Neural cell (in vitro differentiated cells): ENCODE results near the gene N4BP2. TPM values are rescaled to one million over a fixed set of nuclear protein-coding genes. Genes with fewer than 3 reads are reported as not detected.

Experiments
- H2AFZ ChIP-seq: fragments of 200-600, 300-800 bp; sonication (generic), shearing (Covaris generic); 2 replicates; pipeline ENCODE4 v1.6.0; 2014; ENCODE audit warnings: low read depth, mild to moderate bottlenecking, antibody characterized with exemption, low read length, moderate library complexity
- H3F3A ChIP-seq: fragments of 200-600 bp; shearing (Covaris generic); 2 replicates; pipeline ENCODE4 v1.6.1; 2016; ENCODE audit warnings: mild to moderate bottlenecking, moderate library complexity, mixed read lengths, antibody characterized with exemption, low read length; ENCODE audit not compliant: insufficient read depth, poor library complexity, severe bottlenecking
- H3K27ac ChIP-seq: fragments of 200-600, 300-800 bp; sonication (generic), shearing (Covaris generic); 2 replicates; pipeline ENCODE4 v1.5.1; 2014; ENCODE audit warnings: mild to moderate bottlenecking, low read length, moderate library complexity
- H3K27me3 ChIP-seq: fragments of 300-800, 200-600 bp; sonication (generic), shearing (Covaris generic); 2 replicates; pipeline ENCODE4 v1.6.0; 2014; ENCODE audit warnings: mild to moderate bottlenecking, low read depth, low read length, moderate library complexity; ENCODE audit not compliant: insufficient read depth
- H3K36me3 ChIP-seq: fragments of 300-800, 200-600 bp; sonication (generic), shearing (Covaris generic); 2 replicates; pipeline ENCODE4 v1.5.1; 2014; ENCODE audit warnings: mild to moderate bottlenecking, antibody characterized with exemption, low read length, moderate library complexity; ENCODE audit not compliant: insufficient read depth
- H3K4me2 ChIP-seq: fragments of 300-800, 200-600 bp; sonication (generic), shearing (Covaris generic); 2 replicates; pipeline ENCODE4 v1.6.0; 2014; ENCODE audit warnings: mild to moderate bottlenecking, low read length
- H3K4me3 ChIP-seq: fragments of 300-800, 200-600 bp; sonication (generic), shearing (Covaris generic); 2 replicates; pipeline ENCODE4 v1.5.1; 2014; ENCODE audit warnings: mild to moderate bottlenecking, low read length, moderate library complexity
- H3K79me2 ChIP-seq: fragments of 200-600 bp; shearing (Covaris generic); replicated peaks from 2 replicates; pipeline ENCODE4 v1.6.0; 2014; ENCODE audit warnings: mild to moderate bottlenecking, low read length, moderate library complexity; ENCODE audit not compliant: insufficient read depth
- H3K9ac ChIP-seq: fragments of 300-800, 200-600 bp; sonication (generic), shearing (Covaris generic); 2 replicates; pipeline ENCODE4 v1.6.1; 2016; ENCODE audit warnings: mild to moderate bottlenecking, low read length, mixed read lengths
- H3K9me2 ChIP-seq: fragments of 200-600 bp; shearing (Covaris generic); 2 replicates; pipeline ENCODE4 v1.6.1; 2016; ENCODE audit warnings: mild to moderate bottlenecking, low read length, mixed read lengths; ENCODE audit not compliant: insufficient read depth
- H3K9me3 ChIP-seq: fragments of 200-600, 300-800 bp; sonication (generic), shearing (Covaris generic); 2 replicates; pipeline ENCODE4 v1.6.1; 2016; ENCODE audit warnings: mild to moderate bottlenecking, mixed run types, low read length, moderate library complexity, mixed read lengths
- H4K20me1 ChIP-seq: fragments of 200-600 bp; shearing (Covaris generic); 2 replicates; pipeline ENCODE4 v1.6.1; 2016; ENCODE audit warnings: mild to moderate bottlenecking, mixed run types; ENCODE audit not compliant: insufficient read depth
- EP300 ChIP-seq: fragments of 450-650 bp; conservative IDR thresholded peaks from 2 replicates; pipeline ENCODE4 v1.6.1; 2014; ENCODE audit warnings: antibody characterized with exemption, mild to moderate bottlenecking, moderate library complexity; ENCODE audit not compliant: poor library complexity, severe bottlenecking
- EZH2 ChIP-seq: fragments of 200-600, 300-800 bp; shearing (Covaris generic), sonication (generic); IDR thresholded peaks from 2 replicates; pipeline ENCODE4 v1.6.1; 2014; ENCODE audit warnings: antibody characterized with exemption, low read length, borderline replicate concordance, mild to moderate bottlenecking; ENCODE audit not compliant: insufficient read depth, poor library complexity, severe bottlenecking
- MXI1 ChIP-seq: fragments of 450-650 bp; conservative IDR thresholded peaks from 2 replicates; pipeline ENCODE4 v1.6.1; 2014; ENCODE audit warnings: antibody characterized with exemption, mild to moderate bottlenecking; ENCODE audit not compliant: poor library complexity, severe bottlenecking
- POLR2AphosphoS5 ChIP-seq: IDR thresholded peaks from 2 replicates; pipeline ENCODE4 v1.6.1; 2012
- RAD21 ChIP-seq: fragments of 450-650 bp; conservative IDR thresholded peaks from 2 replicates; pipeline ENCODE4 v1.6.1; 2014; ENCODE audit warnings: antibody characterized with exemption, mild to moderate bottlenecking, moderate library complexity
- REST ChIP-seq: IDR thresholded peaks from 2 replicates; pipeline ENCODE4 v1.6.1; 2012; ENCODE audit warnings: borderline replicate concordance
- SMC3 ChIP-seq: fragments of 450-650 bp; conservative IDR thresholded peaks from 2 replicates; pipeline ENCODE4 v1.6.1; 2014; ENCODE audit warnings: antibody characterized with exemption, mild to moderate bottlenecking, moderate library complexity; ENCODE audit not compliant: poor library complexity
- TAF1 ChIP-seq: IDR thresholded peaks from 2 replicates; pipeline ENCODE4 v1.6.1; 2012; ENCODE audit warnings: low read depth
- polyA plus RNA-seq: library from polyadenylated mRNA; depleted of rRNA; stranded (reverse); fragments of >200 nt; gene quantifications from 2 replicates; pipeline ENCODE4 v1.2.3, GENCODE V29; 2014
- TF ChIP-seq, protein P1 (sequence below): fragments of 450-650 bp; IDR thresholded peaks from 2 replicates; pipeline ENCODE4 v1.5.1; 2014; ENCODE audit warnings: antibody characterized with exemption, mild to moderate bottlenecking, moderate library complexity; ENCODE audit not compliant: poor library complexity, severe bottlenecking

The N4BP2 gene
- polyA plus RNA-seq, 1 donor from 2014 or later, result 28.1 TPM

GRCh38 chr4:40183615-40184411, 127.2 kb downstream of the N4BP2 start:
- Histone ChIP-seq H3K27ac (no peak overlapping the region), H3K27me3 (no peaks in the 10 kb centered on the region), H3K79me2 (no peaks in the 10 kb centered on the region), H3K9me2 (no peaks in the 10 kb centered on the region), H3K9me3 (no peaks in the 10 kb centered on the region), H3K4me3 (no peak overlapping the region), H2AFZ (no peak overlapping the region), H3K4me2 (no peak overlapping the region), H3F3A (no peaks in the 10 kb centered on the region), H3K36me3 (no peaks in the 10 kb centered on the region), H3K9ac (no peak overlapping the region), H4K20me1 (no peaks in the 10 kb centered on the region)
- no peak for TF ChIP-seq EZH2
- TF ChIP-seq, protein P1, sequence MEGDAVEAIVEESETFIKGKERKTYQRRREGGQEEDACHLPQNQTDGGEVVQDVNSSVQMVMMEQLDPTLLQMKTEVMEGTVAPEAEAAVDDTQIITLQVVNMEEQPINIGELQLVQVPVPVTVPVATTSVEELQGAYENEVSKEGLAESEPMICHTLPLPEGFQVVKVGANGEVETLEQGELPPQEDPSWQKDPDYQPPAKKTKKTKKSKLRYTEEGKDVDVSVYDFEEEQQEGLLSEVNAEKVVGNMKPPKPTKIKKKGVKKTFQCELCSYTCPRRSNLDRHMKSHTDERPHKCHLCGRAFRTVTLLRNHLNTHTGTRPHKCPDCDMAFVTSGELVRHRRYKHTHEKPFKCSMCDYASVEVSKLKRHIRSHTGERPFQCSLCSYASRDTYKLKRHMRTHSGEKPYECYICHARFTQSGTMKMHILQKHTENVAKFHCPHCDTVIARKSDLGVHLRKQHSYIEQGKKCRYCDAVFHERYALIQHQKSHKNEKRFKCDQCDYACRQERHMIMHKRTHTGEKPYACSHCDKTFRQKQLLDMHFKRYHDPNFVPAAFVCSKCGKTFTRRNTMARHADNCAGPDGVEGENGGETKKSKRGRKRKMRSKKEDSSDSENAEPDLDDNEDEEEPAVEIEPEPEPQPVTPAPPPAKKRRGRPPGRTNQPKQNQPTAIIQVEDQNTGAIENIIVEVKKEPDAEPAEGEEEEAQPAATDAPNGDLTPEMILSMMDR, result no peak
- TF ChIP-seq SMC3, result no peak
- no peak for TF ChIP-seq RAD21
- no peak for TF ChIP-seq TAF1
- TF ChIP-seq MXI1, result no peak
- TF ChIP-seq EP300, result no peak
- TF ChIP-seq POLR2AphosphoS5, result no peak
- TF ChIP-seq REST, result no peak

DNA sequence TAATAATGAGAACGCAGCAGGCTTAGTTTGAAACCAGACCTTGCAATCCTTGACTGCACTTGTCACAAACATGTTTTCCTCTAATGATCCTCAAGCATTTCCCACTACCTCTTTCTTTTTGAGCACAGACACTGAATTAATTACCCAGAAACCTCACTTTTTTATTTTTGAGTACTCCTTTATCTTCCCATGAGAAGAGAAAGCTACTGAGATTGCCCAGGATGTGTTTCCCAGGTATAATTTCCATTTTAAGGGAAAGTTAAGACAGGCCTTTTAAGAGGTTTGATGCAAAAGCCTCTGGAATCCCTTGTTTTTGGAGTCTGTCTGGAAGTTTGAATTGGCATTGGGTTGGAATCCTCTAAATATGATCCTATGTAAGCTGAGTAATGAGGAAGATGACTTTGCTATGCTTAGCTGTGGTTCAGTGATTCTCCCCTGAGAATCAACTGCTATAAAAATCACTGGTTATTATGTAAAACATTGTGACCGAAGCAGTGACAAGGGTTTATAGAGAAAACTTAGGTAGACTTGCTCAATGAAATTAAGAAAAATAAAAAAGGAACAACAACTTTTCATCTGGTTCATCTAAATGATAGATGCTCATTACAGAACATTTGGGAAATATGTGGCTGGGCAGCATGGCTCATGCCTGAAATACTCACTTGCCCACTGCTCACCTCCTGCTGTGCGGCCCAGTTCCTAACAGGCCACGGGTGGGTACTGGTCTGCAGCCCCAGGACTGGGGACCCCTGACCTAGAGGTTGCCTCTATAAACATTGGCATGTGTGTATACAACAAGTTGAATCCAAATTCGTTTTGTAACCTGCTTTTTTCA, 129.4 kb downstream of the N4BP2 start:
- Histone ChIP-seq H4K20me1 (no peaks in the 10 kb centered on the region), H3K79me2 (no peaks in the 10 kb centered on the region), H3K4me2 (no peak overlapping the region), H3F3A (no peaks in the 10 kb centered on the region), H3K9ac (no peak overlapping the region), H3K27me3 (no peaks in the 10 kb centered on the region), H3K27ac (no peak overlapping the region), H2AFZ (no peak overlapping the region), H3K9me3 (no peaks in the 10 kb centered on the region), H3K9me2 (no peaks in the 10 kb centered on the region), H3K4me3 (no peak overlapping the region), H3K36me3 (no peaks in the 10 kb centered on the region)
- TF ChIP-seq, protein P1, result no peak
- TF ChIP-seq EZH2 (no peak), SMC3 (no peak), RAD21 (no peak), EP300 (no peak), REST (no peak)
